SK-N-SH treated with all-trans-retinoic acid at 6 μM for 48 hours (cell line): ENCODE data around the gene ZGPAT.

Experiments
- BACH2 ChIP-seq: fragments of 250-450 bp; sonication (Bioruptor Pico); IDR thresholded peaks from 2 replicates; pipeline ENCODE4 v1.9.0; 2021; ENCODE audit warnings: mild to moderate bottlenecking, borderline replicate concordance
- GLIS3 ChIP-seq: fragments of 250-450 bp; sonication (Bioruptor Pico); IDR thresholded peaks from 2 replicates; pipeline ENCODE4 v1.5.0; 2020; ENCODE audit warnings: mild to moderate bottlenecking, moderate library complexity
- OSR1 ChIP-seq: fragments of 250-450 bp; sonication (Bioruptor Pico); IDR thresholded peaks from 2 replicates; pipeline ENCODE4 v1.8.0; 2022; ENCODE audit warnings: moderate library complexity, mild to moderate bottlenecking, inconsistent platforms
- POU6F1 ChIP-seq: fragments of 250-450 bp; sonication (Bioruptor Pico); IDR thresholded peaks from 2 replicates; pipeline ENCODE4 v1.8.0; 2021; ENCODE audit warnings: low read depth, mild to moderate bottlenecking, moderate library complexity, borderline replicate concordance
- RARB ChIP-seq: fragments of 250-450 bp; sonication (Bioruptor Pico); IDR thresholded peaks from 2 replicates; pipeline ENCODE4 v1.8.0; 2021; ENCODE audit warnings: mild to moderate bottlenecking, moderate library complexity
- TOX ChIP-seq: fragments of 250-450 bp; sonication (Bioruptor Pico); IDR thresholded peaks from 2 replicates; pipeline ENCODE4 v1.8.0; 2021; ENCODE audit warnings: mild to moderate bottlenecking, moderate library complexity, borderline replicate concordance
- ZFP3 ChIP-seq: fragments of 250-450 bp; sonication (Bioruptor Pico); IDR thresholded peaks from 2 replicates; pipeline ENCODE4 v1.5.0; 2020; ENCODE audit warnings: mild to moderate bottlenecking, moderate library complexity
- ZFP30 ChIP-seq: fragments of 450-650 bp; formaldehyde crosslinking; IDR thresholded peaks from 2 replicates; pipeline ENCODE4 v1.5.0; 2022; ENCODE audit warnings: mild to moderate bottlenecking, moderate library complexity
- ZNF565 ChIP-seq: fragments of 450-650 bp; formaldehyde crosslinking; conservative IDR thresholded peaks from 2 replicates; pipeline ENCODE4 v1.5.0; 2020; ENCODE audit warnings: low read depth, mild to moderate bottlenecking, moderate library complexity
- ZNF8 ChIP-seq: fragments of 450-650 bp; formaldehyde crosslinking; IDR thresholded peaks from 2 replicates; pipeline ENCODE4 v1.5.0; 2020; ENCODE audit warnings: mild to moderate bottlenecking, moderate library complexity
- TF ChIP-seq, protein P1 (sequence below): fragments of 250-450 bp; sonication (Bioruptor Pico); IDR thresholded peaks from 2 replicates; pipeline ENCODE4 v1.5.1; 2021; ENCODE audit warnings: mild to moderate bottlenecking, moderate library complexity
- TF ChIP-seq, protein P2 (sequence below): fragments of 250-450 bp; sonication (Bioruptor Pico); IDR thresholded peaks from 2 replicates; pipeline ENCODE4 v1.8.0; 2020; ENCODE audit warnings: mild to moderate bottlenecking, moderate library complexity, borderline replicate concordance
- TF ChIP-seq, protein P3 (sequence below): fragments of 250-450 bp; sonication (Bioruptor Pico); IDR thresholded peaks from 2 replicates; pipeline ENCODE4 v1.5.1; 2020; ENCODE audit warnings: low read depth, mild to moderate bottlenecking, moderate library complexity

GRCh38 chr20:63783970-63784369 lies 76.1 kb downstream of the ZGPAT start:
- TF ChIP-seq, protein P1, sequence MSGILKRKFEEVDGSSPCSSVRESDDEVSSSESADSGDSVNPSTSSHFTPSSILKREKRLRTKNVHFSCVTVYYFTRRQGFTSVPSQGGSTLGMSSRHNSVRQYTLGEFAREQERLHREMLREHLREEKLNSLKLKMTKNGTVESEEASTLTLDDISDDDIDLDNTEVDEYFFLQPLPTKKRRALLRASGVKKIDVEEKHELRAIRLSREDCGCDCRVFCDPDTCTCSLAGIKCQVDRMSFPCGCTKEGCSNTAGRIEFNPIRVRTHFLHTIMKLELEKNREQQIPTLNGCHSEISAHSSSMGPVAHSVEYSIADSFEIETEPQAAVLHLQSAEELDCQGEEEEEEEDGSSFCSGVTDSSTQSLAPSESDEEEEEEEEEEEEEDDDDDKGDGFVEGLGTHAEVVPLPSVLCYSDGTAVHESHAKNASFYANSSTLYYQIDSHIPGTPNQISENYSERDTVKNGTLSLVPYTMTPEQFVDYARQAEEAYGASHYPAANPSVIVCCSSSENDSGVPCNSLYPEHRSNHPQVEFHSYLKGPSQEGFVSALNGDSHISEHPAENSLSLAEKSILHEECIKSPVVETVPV (CRISPR knock-in tag): no peak
- no peak for TF ChIP-seq RARB (CRISPR knock-in tag)
- TF ChIP-seq, protein P2, sequence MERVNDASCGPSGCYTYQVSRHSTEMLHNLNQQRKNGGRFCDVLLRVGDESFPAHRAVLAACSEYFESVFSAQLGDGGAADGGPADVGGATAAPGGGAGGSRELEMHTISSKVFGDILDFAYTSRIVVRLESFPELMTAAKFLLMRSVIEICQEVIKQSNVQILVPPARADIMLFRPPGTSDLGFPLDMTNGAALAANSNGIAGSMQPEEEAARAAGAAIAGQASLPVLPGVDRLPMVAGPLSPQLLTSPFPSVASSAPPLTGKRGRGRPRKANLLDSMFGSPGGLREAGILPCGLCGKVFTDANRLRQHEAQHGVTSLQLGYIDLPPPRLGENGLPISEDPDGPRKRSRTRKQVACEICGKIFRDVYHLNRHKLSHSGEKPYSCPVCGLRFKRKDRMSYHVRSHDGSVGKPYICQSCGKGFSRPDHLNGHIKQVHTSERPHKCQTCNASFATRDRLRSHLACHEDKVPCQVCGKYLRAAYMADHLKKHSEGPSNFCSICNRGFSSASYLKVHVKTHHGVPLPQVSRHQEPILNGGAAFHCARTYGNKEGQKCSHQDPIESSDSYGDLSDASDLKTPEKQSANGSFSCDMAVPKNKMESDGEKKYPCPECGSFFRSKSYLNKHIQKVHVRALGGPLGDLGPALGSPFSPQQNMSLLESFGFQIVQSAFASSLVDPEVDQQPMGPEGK (CRISPR knock-in tag): no peak
- no peak for TF ChIP-seq ZNF8
- TF ChIP-seq, protein P3, sequence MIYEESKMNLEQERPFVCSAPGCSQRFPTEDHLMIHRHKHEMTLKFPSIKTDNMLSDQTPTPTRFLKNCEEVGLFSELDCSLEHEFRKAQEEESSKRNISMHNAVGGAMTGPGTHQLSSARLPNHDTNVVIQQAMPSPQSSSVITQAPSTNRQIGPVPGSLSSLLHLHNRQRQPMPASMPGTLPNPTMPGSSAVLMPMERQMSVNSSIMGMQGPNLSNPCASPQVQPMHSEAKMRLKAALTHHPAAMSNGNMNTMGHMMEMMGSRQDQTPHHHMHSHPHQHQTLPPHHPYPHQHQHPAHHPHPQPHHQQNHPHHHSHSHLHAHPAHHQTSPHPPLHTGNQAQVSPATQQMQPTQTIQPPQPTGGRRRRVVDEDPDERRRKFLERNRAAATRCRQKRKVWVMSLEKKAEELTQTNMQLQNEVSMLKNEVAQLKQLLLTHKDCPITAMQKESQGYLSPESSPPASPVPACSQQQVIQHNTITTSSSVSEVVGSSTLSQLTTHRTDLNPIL (CRISPR knock-in tag): no peak
- TF ChIP-seq GLIS3 (CRISPR knock-in tag): no peak
- no peak for TF ChIP-seq ZFP3 (CRISPR knock-in tag)
- TF ChIP-seq BACH2: no peak
- no peak for TF ChIP-seq ZFP30 (CRISPR knock-in tag)
- no peak for TF ChIP-seq OSR1 (CRISPR knock-in tag)
- no peak for TF ChIP-seq POU6F1 (CRISPR knock-in tag)
- no peak for TF ChIP-seq TOX (CRISPR knock-in tag)
- TF ChIP-seq ZNF565 (CRISPR knock-in tag): no peak
